GM23338 (cell line): ENCODE measurements around the gene UBE2E2. TPM values are rescaled to one million over a fixed set of nuclear protein-coding genes. Genes with fewer than 3 reads are reported as not detected.

Experiments used
- ATAC-seq: fragments of 200-7000 bp; cut with Tn5 transposase; 3 replicates; pipeline ENCODE4 v1.9.1; 2020
- DNase-seq: peaks from one replicate; pipeline ENCODE4 v3.0.0-alpha.2; 2015; ENCODE audit warnings: low spot score
- H2AFZ ChIP-seq: fragments of 200-600 bp; sonication (generic); 2 replicates; pipeline ENCODE4 v1.8.0; 2016; ENCODE audit warnings: antibody characterized with exemption, mild to moderate bottlenecking, moderate library complexity
- H3F3A ChIP-seq: fragments of 200-600 bp; sonication (generic); replicated peaks from 2 replicates; pipeline ENCODE4 v1.8.0; 2017; ENCODE audit warnings: antibody characterized with exemption, mixed run types, low read depth
- H3K27ac ChIP-seq: fragments of 200-600 bp; sonication (generic); 2 replicates; pipeline ENCODE4 v1.6.1; 2016; ENCODE audit warnings: low read depth
- H3K27me3 ChIP-seq: fragments of 200-600 bp; sonication (generic); 2 replicates; pipeline ENCODE4 v1.8.0; 2016; ENCODE audit warnings: mild to moderate bottlenecking, mixed run types, moderate library complexity; ENCODE audit not compliant: insufficient read depth
- H3K36me3 ChIP-seq: fragments of 200-600 bp; sonication (generic); 2 replicates; pipeline ENCODE4 v1.8.0; 2016; ENCODE audit warnings: mild to moderate bottlenecking; ENCODE audit not compliant: insufficient read depth
- H3K4me1 ChIP-seq: fragments of 200-600 bp; sonication (generic); 2 replicates; pipeline ENCODE4 v1.8.0; 2016; ENCODE audit warnings: mild to moderate bottlenecking, moderate library complexity; ENCODE audit not compliant: insufficient read depth
- H3K4me2 ChIP-seq: fragments of 200-600 bp; sonication (generic); 2 replicates; pipeline ENCODE4 v1.7.1; 2017; ENCODE audit warnings: mixed run types
- H3K4me3 ChIP-seq: fragments of 200-600 bp; sonication (generic); 2 replicates; pipeline ENCODE4 v1.6.1; 2016; ENCODE audit warnings: mixed run types
- H3K79me2 ChIP-seq: fragments of 200-600 bp; sonication (generic); replicated peaks from 2 replicates; pipeline ENCODE4 v1.8.0; 2017; ENCODE audit warnings: mild to moderate bottlenecking; ENCODE audit not compliant: insufficient read depth
- H3K9me2 ChIP-seq: fragments of 200-600 bp; sonication (generic); 2 replicates; pipeline ENCODE4 v1.8.0; 2017; ENCODE audit not compliant: insufficient read depth
- H4K20me1 ChIP-seq: fragments of 200-600 bp; sonication (generic); replicated peaks from 2 replicates; pipeline ENCODE4 v1.8.0; 2017; ENCODE audit warnings: mild to moderate bottlenecking; ENCODE audit not compliant: insufficient read depth
- H3K27ac Mint-ChIP-seq: 2 replicates; pipeline ENCODE4 v1.8.0; 2020; ENCODE audit warnings: inconsistent platforms, mild to moderate bottlenecking, moderate library complexity, mixed read lengths
- H3K27me3 Mint-ChIP-seq: 3 replicates; pipeline ENCODE4 v1.8.0; 2022; ENCODE audit warnings: low read depth, mild to moderate bottlenecking, moderate library complexity, mixed read lengths, inconsistent platforms; ENCODE audit not compliant: insufficient read depth, poor library complexity
- H3K36me3 Mint-ChIP-seq: 3 replicates; pipeline ENCODE4 v1.8.0; 2021; ENCODE audit warnings: low read depth, mild to moderate bottlenecking, inconsistent platforms, moderate library complexity, mixed read lengths
- H3K4me1 Mint-ChIP-seq: 3 replicates; pipeline ENCODE4 v1.8.0; 2020; ENCODE audit warnings: mild to moderate bottlenecking, inconsistent platforms, mixed read lengths
- H3K4me3 Mint-ChIP-seq: 3 replicates; pipeline ENCODE4 v1.8.0; 2021; ENCODE audit warnings: moderate library complexity, mild to moderate bottlenecking, inconsistent platforms, mixed read lengths
- H3K9me3 Mint-ChIP-seq: 3 replicates; pipeline ENCODE4 v1.8.0; 2020; ENCODE audit warnings: moderate library complexity, mild to moderate bottlenecking, inconsistent platforms, mixed read lengths
- CREB1 ChIP-seq: fragments of 250-450 bp; sonication (Bioruptor Pico); IDR thresholded peaks from 2 replicates; pipeline ENCODE4 v1.5.0; 2020; ENCODE audit warnings: low read depth, mild to moderate bottlenecking, moderate library complexity
- CTCF ChIP-seq, 2 experiments: fragments of 200-600 bp in 1 of 2; sonication (generic) in 1 of 2; conservative IDR thresholded peaks; 2 replicates each; pipeline versions ENCODE4 v1.5.1 to v1.6.1; 2016 to 2017; ENCODE audit warnings: antibody characterized with exemption in 2 of 2, low read depth in 2 of 2, mild to moderate bottlenecking in 2 of 2, moderate library complexity in 1 of 2
- EZH2 ChIP-seq: fragments of 200-600 bp; sonication (generic); IDR thresholded peaks from one replicate; pipeline ENCODE4 v1.8.0; 2017; ENCODE audit warnings: antibody characterized with exemption, mild to moderate bottlenecking, low read depth; ENCODE audit not compliant: unreplicated experiment
- JUNB ChIP-seq: IDR thresholded peaks from one replicate; pipeline ENCODE4 v1.6.1; 2016; ENCODE audit warnings: antibody characterized with exemption; ENCODE audit not compliant: unreplicated experiment
- NANOG ChIP-seq: IDR thresholded peaks from 2 replicates; pipeline ENCODE4 v1.6.1; 2016; ENCODE audit warnings: antibody characterized with exemption, borderline replicate concordance
- POLR2AphosphoS5 ChIP-seq: IDR thresholded peaks from 2 replicates; pipeline ENCODE4 v1.6.1; 2016; ENCODE audit warnings: antibody characterized with exemption, low read depth
- REST ChIP-seq: IDR thresholded peaks from one replicate; pipeline ENCODE4 v1.6.1; 2018; ENCODE audit warnings: antibody characterized with exemption; ENCODE audit not compliant: unreplicated experiment
- STAT1 ChIP-seq: IDR thresholded peaks from one replicate; pipeline ENCODE4 v1.6.1; 2016; ENCODE audit warnings: antibody characterized with exemption; ENCODE audit not compliant: unreplicated experiment
- ZNF114 ChIP-seq: fragments of 250-450 bp; sonication (Bioruptor Pico); IDR thresholded peaks from 2 replicates; pipeline ENCODE4 v1.5.0; 2020; ENCODE audit warnings: mild to moderate bottlenecking, moderate library complexity
- ZNF331 ChIP-seq: fragments of 250-450 bp; sonication (Bioruptor Pico); IDR thresholded peaks from 2 replicates; pipeline ENCODE4 v1.5.0; 2020; ENCODE audit warnings: low read depth, mild to moderate bottlenecking, moderate library complexity
- ZNF462 ChIP-seq: fragments of 250-450 bp; sonication (Bioruptor Pico); IDR thresholded peaks from 2 replicates; pipeline ENCODE4 v1.5.0; 2020; ENCODE audit warnings: mild to moderate bottlenecking, moderate library complexity
- polyA plus RNA-seq: library from polyadenylated mRNA; unstranded; fragments of >200 nt; fragmentation: Nextera tagmentation; extraction: Ambion mirVana; gene quantifications from 2 replicates; pipeline ENCODE4 v1.2.1, GENCODE V29; 2016
- total RNA-seq: library from RNA; depleted of rRNA; stranded (reverse); fragments of >200 nt; shearing (Covaris generic); gene quantifications from 2 replicates; pipeline ENCODE4 v1.2.3, GENCODE V29; 2014

UBE2E2 gene
- total and polyA plus RNA-seq, 2 experiments from 2014 or later: 86.9 to 169 TPM

GRCh38 chr3:23492057-23492456, 288.9 kb downstream of the UBE2E2 start (continued):
- no peak for TF ChIP-seq CTCF (conservative IDR thresholded peaks at IDR 0.05; ENCODE audit: low read depth in 2 of 2)
- TF ChIP-seq ZNF331 (CRISPR knock-in tag): no peak
- no peak for TF ChIP-seq POLR2AphosphoS5

GRCh38 chr3:23493889-23494288, 290.8 kb downstream of the UBE2E2 start:
- Histone ChIP-seq H3K4me3 (no peak overlapping the region), H3K27me3 (no peaks in the 10 kb centered on the region), H3K4me1 (peaks cover 11% of the 10 kb centered on the region; the same call in 1 of the 2 replicates), H3K9me2 (no peaks in the 10 kb centered on the region), H3K79me2 (no peaks in the 10 kb centered on the region; the same call in 1 of the 2 replicates), H3K4me2 (no peak overlapping the region), H4K20me1 (no peaks in the 10 kb centered on the region), H3K36me3 (no peaks in the 10 kb centered on the region), H3F3A (no peaks in the 10 kb centered on the region), H3K27ac (no peak overlapping the region), H2AFZ (no peak overlapping the region)
- DNase-seq: no peak
- H3K9me3 Mint-ChIP-seq: no peaks in the 10 kb centered on the region
- no peaks in the 10 kb centered on the region for H3K36me3 Mint-ChIP-seq
- no peaks in the 10 kb centered on the region for H3K27me3 Mint-ChIP-seq
- no peak overlapping the region for H3K4me3 Mint-ChIP-seq
- H3K27ac Mint-ChIP-seq: no peak overlapping the region
- H3K4me1 Mint-ChIP-seq: peaks cover 15% of the 10 kb centered on the region
- ATAC-seq: no peak
- TF ChIP-seq CTCF (conservative IDR thresholded peaks at IDR 0.05; ENCODE audit: low read depth in 2 of 2) (no peak), ZNF331 (CRISPR knock-in tag) (no peak), NANOG (no peak), JUNB (no peak), REST (no peak), ZNF462 (CRISPR knock-in tag) (no peak), STAT1 (no peak), POLR2AphosphoS5 (no peak), ZNF114 (no peak), CREB1 (no peak), EZH2 (no peak)
